Measurements from ENCODE around the gene MAEA.

Gene MAEA

DNA sequence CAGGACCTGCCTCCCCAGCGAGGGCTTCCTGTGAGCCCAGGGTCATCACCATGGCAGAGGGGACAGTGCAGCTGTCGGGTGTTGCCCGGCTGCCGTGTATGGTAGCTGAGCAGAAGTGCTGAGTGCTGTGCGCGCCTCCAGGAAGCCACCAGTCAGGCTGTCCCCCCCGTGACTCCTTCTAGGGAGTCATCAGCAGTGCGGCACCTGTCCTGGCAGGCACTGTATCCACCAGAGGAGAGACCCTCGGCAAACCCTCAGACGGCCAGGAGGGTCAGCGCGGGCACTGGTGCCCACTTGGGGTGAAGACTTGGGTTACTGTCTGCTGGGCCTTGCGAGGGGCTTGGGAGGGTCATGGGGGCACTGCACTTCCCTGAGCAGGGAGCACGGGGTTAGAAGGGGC, 65.7 kb downstream of the MAEA start:
- no peak for DNase-seq

DNA sequence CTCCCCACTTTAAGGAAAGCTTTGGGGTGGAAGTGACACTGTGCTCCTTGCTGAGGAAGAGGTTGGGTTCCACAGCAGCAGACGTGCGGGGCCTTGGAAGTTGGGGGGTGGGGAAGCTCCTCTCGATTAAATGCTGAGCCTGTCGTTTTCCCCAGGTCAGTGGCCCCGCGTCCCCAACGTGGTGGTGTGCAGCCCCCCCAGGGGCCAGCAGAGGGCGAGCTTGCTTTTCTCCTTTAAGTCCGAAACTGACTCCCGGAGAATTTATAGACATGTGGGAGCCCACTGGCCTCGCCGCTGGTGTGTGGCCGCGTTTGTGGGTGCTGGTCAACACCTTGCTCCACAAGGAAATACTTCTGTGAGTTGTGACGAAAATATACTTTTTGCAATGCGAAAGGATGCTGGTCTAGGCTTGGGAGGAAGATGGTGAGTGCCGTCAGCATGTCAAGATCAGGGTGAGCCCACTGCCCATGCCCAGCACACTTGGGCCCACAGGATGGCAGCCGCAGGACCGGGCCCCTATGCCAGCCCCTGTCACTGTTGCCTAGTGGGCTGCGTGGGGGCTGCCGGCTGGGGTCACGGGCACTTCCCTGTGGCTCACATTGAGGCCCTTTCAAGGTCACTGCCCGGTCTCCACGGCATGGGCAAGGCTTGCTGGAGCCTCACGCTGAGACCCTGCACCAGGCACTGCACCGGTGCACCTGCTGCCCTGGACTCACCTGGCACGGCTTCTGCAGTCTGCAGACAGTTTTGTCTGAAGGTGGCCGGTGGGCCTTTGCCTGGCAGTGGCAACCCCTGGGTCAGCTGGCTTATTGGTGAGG, 66.7 kb downstream of the MAEA start:
- DNase-seq: no peak

DNA sequence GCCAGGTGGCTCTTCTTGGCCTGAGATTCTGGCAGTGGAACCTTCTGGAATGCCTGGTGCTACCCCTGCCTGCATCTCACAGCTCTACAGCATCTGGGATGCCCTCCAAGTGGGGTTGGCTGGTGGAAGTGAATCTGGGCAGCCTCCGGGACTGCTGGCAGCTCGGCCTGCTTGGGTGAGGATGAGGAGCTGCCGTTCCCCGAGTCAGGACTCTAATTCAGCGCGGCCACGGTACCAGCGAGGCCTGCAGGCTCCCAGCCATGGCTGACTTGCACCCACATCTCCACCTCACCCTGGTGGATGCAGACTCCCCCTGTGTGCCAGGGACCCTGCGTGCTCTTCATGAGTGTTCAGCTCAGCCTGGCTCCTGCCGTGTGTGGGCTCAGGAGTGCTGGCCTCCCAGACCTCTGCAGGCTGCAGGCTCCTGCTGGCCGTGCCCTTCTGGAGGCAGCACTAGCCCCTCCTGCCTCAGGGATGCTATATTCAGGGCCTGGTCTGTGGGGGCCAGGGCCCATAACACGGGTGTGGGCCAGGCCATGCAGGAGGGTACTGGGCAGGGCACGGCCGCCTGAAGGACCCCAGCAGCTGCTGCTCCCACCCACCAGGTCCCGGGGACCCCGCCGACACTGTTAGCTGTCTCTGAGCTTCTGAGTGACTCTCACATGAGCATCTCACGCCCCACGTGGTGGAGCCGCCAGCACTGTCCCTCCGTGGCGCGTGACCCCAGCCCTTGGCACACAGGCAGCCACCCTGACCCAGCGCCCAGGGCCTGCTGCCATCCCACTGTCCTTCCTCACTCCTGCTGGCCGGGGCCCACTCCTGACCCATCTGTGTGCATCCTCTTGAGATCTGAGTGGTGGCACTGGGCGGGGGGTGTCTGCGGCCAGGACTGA, 67.9 kb downstream of the MAEA start:
- no peak for DNase-seq

DNA sequence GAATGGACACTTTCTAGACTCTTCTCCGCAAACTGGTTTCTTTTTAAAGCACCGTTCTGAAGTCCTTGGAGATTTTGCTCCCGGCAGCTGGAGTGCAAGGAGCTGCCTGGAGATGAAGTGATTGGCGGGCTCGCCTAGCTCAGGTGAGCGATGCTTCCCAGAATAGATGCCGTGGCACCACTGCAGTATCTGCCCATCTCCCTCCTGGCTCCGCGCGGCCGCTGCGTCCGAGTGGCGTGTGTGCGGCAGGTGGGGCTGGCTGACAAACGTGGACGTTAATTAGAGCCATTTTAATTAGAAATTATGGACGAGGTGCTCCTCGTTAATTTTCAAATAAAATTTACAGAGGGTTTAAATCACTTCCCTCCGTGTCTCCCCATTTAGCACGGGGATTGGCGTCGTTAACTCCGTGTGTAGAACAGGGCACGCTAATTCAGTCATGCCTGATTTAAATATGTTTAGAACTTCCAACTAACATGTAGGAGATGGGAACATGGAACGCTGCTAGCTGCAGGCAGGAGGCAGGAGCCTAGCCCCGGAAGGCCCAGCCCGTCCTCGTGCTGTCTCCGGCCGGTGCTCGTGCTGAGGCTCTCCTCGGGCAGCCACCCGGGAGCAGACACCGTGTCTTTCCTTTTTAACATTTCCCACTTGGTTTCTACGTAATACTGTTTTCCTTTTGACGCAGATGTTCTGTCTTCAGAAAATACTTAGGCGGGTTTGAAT, 68.9 kb downstream of the MAEA start:
- no peak for DNase-seq

DNA sequence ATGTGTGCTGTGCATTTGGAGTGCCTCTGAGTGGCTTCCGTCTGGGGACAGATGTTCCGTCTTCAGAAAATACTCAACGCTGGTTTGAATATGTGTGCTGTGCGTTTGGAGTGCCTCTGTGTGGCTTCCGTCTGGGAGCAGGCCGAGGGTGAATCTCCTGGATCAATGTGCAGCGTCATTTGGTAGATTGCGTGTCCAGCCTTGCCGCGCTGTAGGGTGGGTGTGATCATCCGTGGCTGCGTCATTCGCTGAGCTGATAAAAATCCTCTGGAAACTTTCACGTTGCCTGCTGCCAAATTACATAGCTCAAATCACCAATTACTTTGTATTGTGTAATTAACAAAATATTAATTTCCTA, 69.4 kb downstream of the MAEA start:
- DNase-seq: no peak

DNA sequence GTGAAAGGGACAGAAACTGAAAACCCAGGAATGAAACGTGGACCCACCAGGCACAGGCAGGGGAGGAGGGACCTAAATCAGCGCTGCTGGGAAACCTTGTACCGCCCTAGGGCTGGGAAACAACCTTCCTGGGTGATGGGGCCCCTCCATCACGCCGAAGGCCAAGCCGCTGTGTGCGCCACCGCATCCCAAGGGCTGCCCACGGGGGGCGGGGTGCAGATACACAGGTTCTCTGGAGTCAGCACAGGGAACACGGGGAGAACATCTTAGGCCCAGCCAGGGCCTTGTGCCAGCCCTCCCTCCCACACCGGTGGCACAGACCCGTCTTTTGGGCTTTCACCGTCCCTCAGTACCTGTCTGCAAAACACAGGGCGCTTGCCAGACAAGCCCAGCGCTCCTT, 70.3 kb downstream of the MAEA start:
- no peak for DNase-seq

DNA sequence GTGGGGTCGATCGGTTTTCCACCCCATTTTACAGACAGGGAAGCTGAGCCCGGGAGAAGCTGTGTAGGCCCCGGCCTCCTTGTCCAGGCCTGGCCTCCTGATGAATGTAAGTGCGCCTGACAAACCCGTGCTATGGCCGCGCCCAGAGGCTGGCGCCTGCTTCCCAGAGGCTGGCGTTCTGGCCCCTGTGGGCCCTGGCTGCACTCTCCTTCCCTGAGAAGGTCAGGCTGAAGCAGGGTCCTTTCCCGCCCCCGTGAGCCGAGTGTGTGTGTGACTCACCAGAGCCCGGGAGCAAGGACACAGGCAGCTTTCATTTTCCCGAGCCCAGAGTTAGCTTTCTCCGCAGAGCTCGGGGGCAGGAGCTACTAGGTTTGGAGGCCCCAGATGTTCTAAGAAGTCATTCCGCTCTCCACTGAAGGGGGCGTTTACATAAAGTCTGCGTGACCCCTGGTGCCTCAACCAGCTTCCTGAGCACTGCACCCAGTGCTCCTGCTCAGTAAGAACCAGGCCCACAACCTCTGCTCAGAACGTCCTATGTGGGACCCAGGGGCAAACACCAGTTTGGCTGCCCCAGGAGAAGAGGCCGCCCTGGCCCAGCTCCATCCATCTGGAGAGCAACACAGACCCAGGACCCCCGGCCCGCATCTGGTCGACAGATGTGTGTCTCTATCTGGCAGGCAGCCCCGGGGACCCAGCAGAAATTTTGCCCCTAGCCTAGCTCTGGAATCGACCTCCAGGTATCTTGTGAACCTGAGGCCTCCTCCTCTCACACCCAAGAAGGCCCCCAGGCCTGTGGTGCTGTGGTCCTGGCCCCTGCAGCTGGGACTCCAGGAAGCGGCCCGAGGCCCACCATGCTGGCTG, 71.0 kb downstream of the MAEA start:
- DNase-seq: no peak

DNA sequence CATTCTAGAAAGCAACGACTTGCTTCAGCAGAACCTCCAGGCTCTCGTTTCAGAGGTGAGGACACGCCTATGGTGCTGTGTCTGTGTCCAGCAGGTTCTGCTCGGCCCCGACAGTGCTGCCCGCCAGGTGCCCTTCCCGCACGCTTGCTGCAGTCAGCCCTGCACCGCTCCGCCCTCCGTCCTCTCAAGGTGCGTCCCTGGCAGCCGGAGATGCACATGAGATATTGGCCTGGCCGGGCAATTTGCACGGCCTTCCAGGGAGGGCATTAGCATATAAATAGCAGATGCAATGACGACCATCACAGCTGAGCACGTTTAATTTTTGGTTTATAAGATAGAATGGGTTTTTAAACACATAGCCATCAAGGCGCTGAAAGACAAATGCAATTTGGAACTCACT, 71.7 kb downstream of the MAEA start:
- no peak for DNase-seq

DNA sequence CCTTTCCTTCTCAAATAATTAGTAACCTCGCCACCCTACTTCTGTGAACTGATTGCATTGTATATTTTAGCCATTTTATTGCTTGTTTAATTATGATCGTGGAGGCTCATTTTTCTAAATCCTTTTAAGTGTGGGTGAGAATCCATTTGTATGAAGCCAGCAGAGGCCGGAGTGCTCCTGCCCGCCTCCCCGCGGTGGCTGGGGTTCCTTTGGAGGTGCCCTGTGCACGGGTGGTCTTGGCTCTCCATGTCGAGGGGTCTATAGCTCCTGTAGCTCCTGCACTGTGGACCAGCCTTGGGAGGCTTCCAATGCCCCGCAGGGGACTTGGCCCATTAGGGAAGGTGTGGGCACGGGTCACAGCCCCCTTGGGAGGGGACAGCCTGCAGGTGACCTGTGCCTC, 72.4 kb downstream of the MAEA start:
- no peak for DNase-seq

DNA sequence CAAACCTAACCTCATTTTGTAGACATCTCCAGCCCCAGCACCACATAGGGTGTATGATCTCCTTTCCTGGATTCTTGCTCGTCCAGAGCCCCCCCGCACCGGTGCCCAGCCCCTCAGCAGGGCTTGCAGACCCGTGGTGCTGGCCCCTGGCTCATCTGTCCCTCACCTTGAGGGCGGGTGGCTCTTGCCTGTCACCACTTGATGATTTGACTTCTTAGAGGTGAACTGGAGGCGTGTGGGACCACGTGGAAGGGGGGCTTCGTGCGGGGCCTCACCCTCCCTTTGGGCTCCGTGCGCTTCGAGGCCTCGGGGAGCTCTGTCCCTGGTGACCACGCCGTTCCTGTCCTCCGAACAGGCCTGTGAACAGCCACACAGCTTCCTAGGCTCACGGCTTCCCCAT, 72.8 kb downstream of the MAEA start:
- DNase-seq: no peak

DNA sequence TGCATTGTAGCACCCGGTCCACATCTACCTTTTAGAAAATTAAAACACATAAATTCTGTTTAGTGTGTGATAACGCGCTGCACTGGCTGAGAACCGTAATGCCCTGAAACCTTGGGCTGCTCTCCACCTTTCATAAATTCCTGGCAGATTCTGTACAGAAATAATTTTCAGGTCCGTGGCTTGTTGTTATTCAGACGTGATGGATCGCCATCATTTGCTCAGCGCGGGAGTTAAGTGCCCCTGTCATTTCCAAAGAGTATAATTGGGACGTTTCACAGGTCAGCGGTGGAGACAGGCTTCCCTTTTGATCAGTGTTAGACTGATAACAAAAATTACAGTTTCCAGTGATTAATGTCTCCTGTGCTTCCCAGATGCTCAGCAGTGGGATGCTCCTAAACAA, 73.8 kb downstream of the MAEA start:
- DNase-seq: no peak

DNA sequence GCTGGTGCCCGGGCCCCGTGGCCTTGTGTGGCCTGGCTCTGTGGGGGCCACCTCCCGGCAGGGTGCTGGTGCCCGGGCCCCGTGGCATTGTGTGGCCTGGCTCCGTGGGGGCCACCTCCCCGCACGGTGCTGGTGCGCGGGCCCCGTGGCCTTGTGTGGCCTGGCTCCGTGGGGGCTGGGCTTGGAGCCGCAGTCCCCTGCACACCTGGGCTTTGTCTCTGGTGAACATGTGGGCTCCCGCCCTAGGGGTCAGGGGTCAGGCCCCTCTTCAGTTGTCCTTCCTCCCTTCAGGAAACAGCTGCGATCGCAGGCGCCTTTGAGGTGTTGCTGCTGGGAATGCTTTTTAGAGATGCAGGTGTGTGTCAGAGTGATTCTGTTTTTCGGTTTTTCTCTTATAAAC, 74.5 kb downstream of the MAEA start:
- no peak for DNase-seq

DNA sequence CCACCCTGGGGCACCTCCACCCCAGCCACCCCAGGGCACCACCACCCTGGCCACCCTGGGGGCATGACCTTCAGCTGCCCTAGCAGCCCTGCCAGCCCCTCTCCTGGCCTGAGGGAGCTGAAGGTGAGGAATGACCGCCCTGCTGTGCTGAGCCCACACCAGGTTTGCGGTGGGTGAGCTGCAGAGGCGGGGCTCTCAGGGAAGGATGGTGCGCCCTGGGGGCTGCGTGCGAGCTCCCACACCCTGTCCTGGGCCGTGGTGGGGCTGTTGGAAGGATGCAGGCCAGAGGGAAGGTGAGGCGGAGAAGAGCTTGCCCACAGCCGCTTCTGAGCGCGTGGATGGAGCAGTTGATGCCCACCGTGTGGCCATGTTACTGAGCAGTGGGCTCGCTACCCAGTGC, 75.1 kb downstream of the MAEA start:
- no peak for DNase-seq

DNA sequence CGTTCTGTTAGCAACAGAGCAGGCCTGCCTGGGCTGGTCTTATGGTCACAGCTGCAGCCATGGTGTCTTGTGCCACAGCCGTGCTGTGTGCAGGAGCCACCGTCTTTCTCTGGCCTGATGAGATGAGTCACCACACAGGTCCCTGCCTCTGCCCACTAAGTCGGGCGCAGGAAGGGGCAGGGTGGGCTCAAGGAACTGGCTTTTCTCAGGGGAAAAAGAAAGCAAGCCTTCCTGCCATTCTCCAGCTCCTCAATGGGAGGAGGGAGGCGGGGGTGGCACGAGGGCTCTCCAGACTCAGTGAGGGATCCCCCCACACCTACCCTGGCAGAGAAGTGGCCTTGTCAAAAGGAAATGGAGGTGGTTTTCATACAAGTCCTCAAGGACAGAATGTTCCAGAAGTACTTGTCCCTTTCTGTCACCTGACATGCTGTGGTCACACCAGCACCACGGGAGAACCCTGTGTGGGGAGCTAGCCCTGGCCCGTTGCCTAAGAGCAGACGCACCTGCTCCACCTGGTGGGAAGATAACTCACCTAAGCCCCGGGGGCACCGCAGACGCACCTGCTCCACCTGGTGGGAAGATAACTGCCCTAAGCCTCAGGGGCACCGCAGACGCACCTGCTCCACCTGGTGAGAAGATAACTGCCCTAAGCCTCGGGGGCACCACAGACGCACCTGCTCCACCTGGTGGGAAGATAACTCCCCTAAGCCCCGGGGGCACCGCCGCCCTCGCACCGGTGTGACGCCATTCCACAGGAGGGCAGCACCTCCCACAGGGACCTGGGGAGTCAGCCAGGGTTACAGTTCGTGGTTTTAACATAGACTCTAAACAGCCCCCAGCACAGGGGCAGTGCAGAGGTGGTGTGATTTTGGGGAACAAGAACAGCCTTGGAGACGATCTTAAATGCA, 75.8 kb downstream of the MAEA start:
- peak; percentile 35 for DNase-seq

DNA sequence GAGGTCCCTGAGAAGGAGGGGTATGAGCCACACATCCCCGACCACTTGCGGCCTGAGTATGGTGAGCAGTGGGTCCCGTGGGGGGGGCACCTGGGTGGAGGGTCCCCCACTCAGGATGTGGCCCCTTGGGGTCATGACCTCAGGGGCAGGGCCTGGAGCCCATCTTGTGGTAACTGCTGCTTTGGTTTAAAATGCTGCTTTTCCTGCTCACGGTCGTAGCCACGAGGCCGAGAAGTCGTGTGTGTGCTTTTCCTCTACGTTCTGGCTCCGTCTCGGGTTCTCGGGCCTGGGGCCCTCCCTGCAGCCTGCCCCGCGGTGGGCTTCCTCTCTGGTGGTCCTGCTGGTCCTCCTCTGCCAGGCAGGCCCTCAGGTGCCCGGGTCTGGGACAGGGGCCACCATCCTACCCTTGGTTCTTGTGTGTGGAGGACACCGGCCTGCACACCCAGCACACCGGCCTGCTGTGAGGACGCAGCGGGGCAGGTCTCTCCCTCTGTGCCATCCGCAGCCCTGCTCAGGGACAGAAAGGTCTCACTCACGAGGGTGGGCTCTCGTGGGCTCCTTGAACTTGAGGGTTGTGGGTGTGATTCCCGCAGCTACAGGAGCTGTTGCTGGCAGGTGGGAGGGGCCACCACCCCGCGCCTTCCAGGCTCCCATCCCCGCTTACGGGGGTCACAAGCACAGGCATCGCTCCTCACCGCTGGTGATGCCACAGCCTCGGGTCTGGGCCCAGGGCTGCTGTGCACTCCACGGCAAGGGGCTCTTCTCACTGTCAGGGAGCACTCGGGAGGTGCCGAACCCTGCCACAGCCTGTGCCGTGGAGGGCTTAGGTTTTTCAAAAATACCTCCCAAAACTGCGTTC, 76.9 kb downstream of the MAEA start:
- no peak for DNase-seq

DNA sequence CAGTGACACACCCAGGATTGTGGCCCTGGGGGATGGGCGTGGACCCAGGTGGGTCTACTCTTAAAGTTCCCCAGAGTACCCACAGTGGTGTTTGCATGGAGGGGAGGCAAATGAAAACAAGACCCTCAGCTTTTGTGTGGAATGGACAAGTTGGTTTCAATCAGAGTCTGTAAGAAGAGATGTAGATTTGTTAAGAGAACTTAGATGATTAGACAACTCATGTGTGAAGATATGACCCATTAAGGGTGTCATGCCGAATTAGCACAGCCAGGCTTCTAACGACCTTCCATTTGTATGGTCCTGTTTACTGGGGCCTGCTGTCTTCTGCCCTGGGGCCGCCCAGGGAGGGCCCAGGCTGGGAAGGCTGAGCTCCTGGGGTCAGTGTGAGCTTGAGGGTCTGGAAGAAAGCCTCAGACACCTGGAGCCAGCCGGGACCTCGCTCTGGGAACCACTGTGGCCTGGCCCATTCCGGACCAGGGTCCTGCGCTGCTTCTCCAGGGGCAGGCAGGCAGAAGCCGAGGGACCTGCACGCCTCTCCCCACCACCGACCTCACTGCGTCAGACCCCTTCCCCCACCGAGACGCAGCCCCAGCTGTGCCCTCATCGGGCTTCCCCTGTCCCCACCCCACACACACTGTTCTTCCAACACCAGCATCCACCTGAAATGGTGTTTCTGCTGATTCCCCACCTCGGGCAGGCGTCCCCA, 77.7 kb downstream of the MAEA start:
- DNase-seq: no peak

DNA sequence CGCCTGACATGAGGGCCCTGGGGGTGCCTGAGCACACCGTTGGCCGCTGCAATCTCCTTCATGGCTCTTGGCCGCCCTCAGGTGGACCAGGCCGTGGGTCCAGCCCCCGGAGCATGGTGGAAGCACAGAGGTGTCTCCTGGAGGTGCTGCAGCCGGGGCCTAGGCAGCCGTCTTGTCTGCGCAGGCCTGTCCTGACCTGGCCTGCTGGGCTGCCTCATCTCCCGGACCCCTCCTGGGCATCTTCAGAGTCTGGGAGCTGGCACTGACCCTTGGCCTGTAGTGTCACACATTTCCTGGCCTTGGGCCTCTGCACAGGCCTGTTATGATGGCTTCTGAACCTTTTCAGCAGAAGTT, 78.2 kb downstream of the MAEA start:
- no peak for DNase-seq

DNA sequence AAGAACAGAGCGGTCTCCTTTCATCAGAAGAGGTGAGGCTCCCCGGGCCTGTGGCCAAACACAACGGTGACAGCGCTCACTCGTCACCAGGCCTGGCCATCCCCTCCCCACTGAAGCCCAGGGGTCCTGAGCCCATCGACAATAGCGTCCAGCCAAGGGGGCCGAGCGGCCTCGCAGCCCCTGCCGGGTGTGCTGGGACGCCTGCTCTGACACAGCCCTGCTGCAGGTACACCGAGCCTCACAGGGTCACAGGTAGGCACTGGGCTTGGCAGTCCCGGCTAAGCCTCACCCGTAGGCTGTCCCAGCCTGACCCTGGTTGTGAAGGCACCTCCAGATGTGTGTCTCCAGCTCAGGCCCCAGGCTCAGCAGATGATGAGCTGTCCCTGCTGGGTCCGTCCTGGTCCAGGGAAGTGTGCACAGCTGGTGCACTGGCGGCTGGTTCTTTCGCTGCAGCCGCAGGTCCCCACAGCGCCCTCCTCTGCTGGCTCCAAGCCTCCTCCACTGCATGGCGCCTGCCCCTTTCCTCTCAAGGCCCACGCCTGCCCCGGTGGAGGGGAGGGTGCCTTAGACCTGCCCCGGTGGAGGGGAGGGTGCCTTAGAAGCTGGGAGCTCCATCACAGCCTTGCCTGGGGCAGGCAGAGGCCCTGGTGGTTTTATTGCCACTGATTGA, 78.9 kb downstream of the MAEA start:
- DNase-seq: no peak

DNA sequence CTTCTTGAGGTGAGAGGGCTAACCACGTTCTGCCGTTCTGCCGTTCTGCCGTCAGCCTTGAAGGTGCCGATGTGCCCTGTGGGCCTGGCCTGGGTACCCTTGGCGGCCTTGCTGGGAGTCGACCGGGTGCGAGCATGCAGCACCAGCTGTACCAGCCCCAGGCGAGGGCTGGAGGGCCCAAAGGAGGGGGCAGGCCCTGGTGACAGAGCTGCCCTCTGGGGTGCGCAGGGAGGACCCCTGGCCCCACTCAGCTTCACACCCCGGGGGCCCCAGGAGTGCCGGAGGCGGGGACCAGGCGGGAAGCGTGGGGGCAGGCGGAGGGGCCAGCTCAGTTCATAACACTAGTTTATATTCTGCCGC, 79.4 kb downstream of the MAEA start:
- no peak for DNase-seq
